HG03108 (cell line): ENCODE results near the gene PPP2R1A.
A peak's percentile ranks its signal among the peaks of the same experiment; 100 is the strongest.

Experiments
- ATAC-seq: cut with Tn5 transposase; IDR thresholded peaks from one replicate; pipeline ENCODE4 v1.9.1; 2021; ENCODE audit warnings: moderate library complexity; ENCODE audit not compliant: unreplicated experiment

The PPP2R1A gene

GRCh38 chr19:52189735-52190486, at the start of gene PPP2R1A:
PPP2R1A (plus strand) TSS chr19:52190052; CDS start chr19:52190097, 45 bp downstream.
- peak; percentile 89 for ATAC-seq

DNA sequence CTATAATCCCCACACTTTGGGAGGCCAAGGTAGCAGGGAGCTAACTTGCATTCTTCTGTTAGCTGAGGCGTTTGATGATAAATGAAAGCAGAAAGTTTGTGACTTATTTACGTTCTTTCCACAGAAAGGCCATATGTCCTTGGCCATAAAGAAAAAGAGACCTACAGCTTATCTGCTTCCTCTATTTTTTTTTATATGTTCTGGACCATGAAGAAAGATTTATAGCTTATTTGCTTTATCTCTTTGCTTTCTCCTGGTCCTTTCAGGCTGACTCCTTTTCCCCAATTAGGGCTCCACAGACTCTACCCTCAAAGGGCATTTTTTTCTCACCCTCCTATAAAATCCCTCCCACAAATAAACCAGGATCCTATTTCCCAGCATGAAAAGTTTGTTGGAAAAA, 48.6 kb upstream of the PPP2R1A start:
- no peak for ATAC-seq

GRCh38 chr19:52142001-52142595, 47.8 kb upstream of the PPP2R1A start:
- ATAC-seq, result no peak

DNA sequence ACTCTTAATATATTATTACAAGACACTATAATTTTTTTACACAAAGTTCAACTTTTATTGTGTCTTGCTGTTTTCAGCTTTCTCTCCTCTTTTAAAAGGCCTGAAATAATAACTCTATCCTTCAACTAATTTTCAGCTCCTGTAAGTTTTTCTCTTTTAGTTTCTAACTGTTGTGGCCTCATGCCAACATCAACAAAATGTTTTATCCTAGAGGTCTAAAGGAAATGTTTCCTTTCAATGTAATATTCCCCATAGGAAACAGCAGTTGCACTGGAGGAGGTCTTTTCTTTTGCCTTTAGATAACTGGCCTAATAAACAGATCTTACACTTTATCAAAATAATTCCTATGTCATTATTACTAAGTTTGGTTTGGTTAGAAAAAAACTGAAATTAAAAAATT, 41.6 kb upstream of the PPP2R1A start:
- no peak for ATAC-seq

- ATAC-seq, result no peak
Measured at GRCh38 chr19:52155596-52156359, 34.1 kb upstream of the PPP2R1A start.

DNA sequence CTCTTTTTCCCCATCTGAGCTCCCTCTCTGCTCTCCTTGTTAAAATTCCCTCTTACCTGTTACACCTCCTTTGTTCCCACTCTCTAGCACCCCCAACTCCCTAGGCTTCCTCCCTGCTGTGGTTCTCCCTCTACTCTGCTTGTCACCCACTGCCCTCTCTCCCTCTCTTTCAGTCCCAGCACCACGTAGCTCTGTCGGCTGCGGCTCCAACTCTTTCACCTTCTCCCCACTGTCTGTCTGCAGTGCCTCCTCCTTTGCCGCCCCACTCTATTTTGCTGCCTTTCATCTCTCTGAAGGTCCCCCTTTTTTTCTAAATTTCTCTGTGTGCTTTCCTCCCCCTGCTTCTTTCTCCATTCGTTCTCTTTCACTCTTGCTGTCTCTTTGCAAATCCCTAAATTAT, 19.5 kb upstream of the PPP2R1A start:
- no peak for ATAC-seq

DNA sequence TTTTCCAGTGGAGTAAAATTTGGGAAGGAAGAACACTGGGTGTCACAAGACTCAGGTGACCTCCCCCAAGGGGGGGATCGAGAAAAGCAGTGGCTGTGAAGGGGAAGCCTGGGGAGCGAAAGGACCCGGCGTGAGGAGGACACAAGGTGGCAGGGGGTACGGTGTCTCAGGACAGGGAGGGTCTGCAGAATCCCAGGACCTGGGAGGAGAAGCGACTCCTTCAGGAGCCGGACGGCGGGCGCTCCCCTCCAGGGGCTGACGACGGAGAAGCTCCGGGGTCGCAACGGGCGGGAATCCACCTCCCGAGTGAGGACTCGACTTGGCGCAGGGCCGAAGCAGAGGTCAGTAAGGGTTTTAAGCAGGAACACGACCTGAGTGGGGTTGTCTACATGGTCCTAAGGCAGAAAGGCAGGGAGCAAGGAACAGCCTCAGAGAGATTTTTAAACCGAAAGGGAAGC, 19.0 kb upstream of the PPP2R1A start:
- no peak for ATAC-seq

GRCh38 chr19:52171321-52172169, 18.3 kb upstream of the PPP2R1A start, which contains the start of gene ZNF836:
ZNF836 (minus strand) TSS chr19:52171621; CDS start chr19:52168072, 3,549 bp downstream.
- peak; percentile 83 for ATAC-seq

DNA sequence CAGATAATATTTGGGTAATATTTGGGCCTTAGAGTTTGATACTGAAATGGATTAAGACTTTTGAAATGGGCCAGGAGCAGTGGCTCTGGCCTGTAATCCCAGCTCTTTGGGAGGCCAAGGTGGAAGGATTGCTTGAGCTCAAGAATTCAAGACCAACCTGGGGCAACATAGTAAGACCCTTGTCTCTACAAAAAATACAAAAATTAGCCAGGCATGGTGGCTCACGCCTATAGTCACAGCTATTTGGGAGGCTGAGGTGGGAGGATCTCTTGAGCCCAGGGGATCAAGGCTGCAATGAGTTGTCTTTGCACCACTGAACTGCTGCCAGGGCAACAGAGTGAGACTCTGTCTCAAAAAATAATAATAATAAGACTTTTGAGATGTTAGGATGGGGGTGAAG, 17.5 kb upstream of the PPP2R1A start:
- ATAC-seq, result no peak

DNA sequence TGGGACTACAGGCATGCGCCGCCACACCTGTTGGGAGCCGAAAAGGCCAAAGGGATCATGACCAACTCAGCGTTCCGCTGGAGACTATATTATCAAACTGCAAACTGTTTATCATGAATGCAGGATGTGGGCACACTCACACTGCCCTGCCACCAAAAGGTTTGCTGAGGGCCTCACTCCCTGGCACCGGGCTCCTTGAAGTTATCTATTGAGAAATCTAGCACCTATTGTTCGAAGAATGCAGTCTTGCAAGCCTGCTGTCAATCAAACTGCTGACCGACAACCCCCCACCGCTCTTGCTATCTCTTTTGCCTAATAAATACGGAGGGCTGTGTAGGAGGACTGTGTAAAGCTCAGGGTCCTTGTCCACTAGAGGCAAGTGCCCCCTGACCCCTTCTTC, 13.3 kb upstream of the PPP2R1A start:
- no peak for ATAC-seq

DNA sequence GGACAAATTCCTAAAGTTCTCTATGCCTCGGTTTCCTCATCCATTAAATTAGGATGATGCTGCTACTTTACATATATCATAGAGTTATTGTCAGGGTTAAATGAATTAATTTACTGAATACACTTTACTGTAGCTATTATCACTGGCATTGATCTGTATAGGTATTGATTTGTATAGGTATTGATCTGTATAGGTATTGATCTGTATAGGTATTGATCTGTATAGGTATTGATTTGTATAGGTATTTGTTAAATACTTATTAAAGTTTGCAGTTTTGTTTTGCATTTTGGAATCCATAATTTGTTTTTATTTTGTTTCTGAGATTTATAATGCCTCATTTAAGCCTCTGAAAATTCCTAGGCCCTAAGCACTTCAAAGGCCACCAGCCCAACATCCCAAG, 2.4 kb upstream of the PPP2R1A start:
- ATAC-seq, result no peak

- peak; percentile 3 for ATAC-seq
Measured at GRCh38 chr19:52188822-52189734, 774 bp upstream of the PPP2R1A start.

- no peak for ATAC-seq
Measured at GRCh38 chr19:52190487-52191293, 838 bp downstream of the PPP2R1A start.

DNA sequence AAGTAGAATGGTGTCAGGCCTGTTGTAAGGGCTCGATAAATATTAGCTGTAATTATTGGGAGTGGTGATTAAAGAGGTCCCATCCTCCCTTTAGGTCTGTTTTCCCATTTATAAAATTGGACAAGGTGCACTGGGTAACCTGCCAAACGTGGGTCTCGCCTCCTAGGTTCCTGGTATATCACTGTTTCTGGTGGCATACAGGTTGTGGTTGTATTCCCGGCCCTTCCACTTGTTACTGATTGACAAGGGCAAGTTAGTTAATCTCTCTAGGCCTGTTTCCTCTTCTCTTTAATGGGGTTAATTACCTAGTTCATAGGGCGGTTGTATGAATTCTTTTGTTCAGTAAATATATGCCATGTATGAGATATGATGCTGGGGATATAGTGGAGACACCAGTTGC, 1.5 kb downstream of the PPP2R1A start:
- ATAC-seq, result no peak

GRCh38 chr19:52191951-52192350, 2.1 kb downstream of the PPP2R1A start:
- ATAC-seq, result no peak

DNA sequence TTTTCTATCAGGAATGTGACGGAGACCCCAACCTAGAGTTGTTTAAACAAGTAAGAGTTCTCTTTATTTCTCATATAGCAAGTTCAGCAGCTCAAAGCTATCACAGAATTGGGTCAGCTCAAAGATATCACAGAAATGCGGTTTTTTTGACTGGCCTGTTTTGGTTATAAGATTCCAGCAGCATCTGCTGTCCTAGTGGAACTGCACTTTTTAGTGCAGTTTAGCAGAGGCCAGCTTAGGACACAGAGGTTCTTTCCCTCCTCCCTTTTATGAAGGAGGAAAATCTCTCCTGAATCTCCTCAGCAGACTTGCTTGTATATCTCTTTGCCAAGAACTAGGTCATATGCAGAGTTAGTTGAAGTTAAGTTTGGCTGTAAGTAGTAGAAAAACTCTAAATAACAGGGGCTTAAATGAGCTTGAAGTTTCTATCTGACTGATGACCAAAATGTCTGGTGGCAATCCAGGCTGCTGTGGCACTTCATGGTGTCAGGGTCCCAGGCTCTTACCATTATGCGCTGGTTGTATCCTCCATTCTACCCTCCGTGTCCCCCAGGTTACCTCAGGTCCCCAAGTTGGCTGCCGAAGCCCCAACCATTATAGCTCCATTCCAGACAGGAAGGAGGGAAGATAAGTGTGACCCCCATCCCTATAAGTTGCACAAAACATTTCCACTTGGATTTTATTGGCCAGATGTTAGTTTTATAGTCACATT, 6.6 kb downstream of the PPP2R1A start:
- no peak for ATAC-seq

- no peak for ATAC-seq
Measured at GRCh38 chr19:52197964-52198363, 8.1 kb downstream of the PPP2R1A start.

DNA sequence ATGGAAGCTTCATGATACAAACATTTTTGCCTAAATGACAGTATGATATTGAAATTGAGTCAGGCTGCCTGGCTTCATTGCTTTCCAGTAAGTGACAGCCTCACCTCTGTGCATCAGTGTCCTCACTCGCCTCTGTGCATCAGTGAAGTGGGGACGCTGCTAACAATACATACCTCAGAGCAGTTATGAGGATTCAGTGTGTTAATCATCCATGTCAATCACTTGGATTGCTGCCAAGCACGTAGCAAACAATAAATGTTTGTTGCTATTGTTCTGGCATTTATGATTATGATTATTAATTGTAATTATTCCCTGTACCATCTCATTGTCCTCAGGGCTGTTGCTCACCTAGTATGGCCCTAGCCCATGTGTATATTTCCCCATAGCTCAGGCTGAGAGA, 8.8 kb downstream of the PPP2R1A start:
- ATAC-seq, result no peak
